ENCODE data around the gene CNTN5.

Gene CNTN5

GRCh38 chr11:99171330-99171729, 150.6 kb downstream of the CNTN5 start:
- DNase-seq, result no peak

- no peak for DNase-seq
Measured at GRCh38 chr11:99176430-99176829, 155.7 kb downstream of the CNTN5 start.

GRCh38 chr11:99177446-99177845, 156.7 kb downstream of the CNTN5 start:
- DNase-seq, result no peak

- DNase-seq, result no peak
Measured at GRCh38 chr11:99184146-99184545, 163.4 kb downstream of the CNTN5 start.

- DNase-seq, result no peak
Measured at GRCh38 chr11:99188221-99188620, 167.5 kb downstream of the CNTN5 start.

- DNase-seq, result no peak
Measured at GRCh38 chr11:99192716-99193115, 172.0 kb downstream of the CNTN5 start.

GRCh38 chr11:99197477-99197876, 176.7 kb downstream of the CNTN5 start:
- DNase-seq, result no peak

GRCh38 chr11:99198215-99198614, 177.5 kb downstream of the CNTN5 start:
- no peak for DNase-seq

GRCh38 chr11:99199341-99199740, 178.6 kb downstream of the CNTN5 start:
- no peak for DNase-seq

- DNase-seq, result no peak
Measured at GRCh38 chr11:99200720-99201119, 180.0 kb downstream of the CNTN5 start.

- no peak for DNase-seq
Measured at GRCh38 chr11:99208813-99209212, 188.1 kb downstream of the CNTN5 start.

GRCh38 chr11:99229544-99229943, 208.8 kb downstream of the CNTN5 start:
- DNase-seq, result no peak

- no peak for DNase-seq
Measured at GRCh38 chr11:99234534-99234933, 213.8 kb downstream of the CNTN5 start.

GRCh38 chr11:99238401-99238800, 217.7 kb downstream of the CNTN5 start:
- DNase-seq, result no peak

GRCh38 chr11:99240192-99241030, 219.7 kb downstream of the CNTN5 start:
- no peak for DNase-seq

GRCh38 chr11:99241066-99241465, 220.3 kb downstream of the CNTN5 start:
- no peak for DNase-seq

GRCh38 chr11:99244613-99245012, 223.9 kb downstream of the CNTN5 start:
- DNase-seq, result no peak

GRCh38 chr11:99246199-99246598, 225.4 kb downstream of the CNTN5 start:
- no peak for DNase-seq

- no peak for DNase-seq
Measured at GRCh38 chr11:99256614-99257013, 235.9 kb downstream of the CNTN5 start.

- no peak for DNase-seq
Measured at GRCh38 chr11:99257131-99257530, 236.4 kb downstream of the CNTN5 start.

- DNase-seq, result no peak
Measured at GRCh38 chr11:99260696-99261095, 239.9 kb downstream of the CNTN5 start.

GRCh38 chr11:99268886-99269285, 248.1 kb downstream of the CNTN5 start:
- peak; percentile 97 for DNase-seq

GRCh38 chr11:99271527-99271926, 250.8 kb downstream of the CNTN5 start:
- DNase-seq, result no peak

- DNase-seq, result no peak
Measured at GRCh38 chr11:99275521-99275920, 254.8 kb downstream of the CNTN5 start.

GRCh38 chr11:99277281-99277680, 256.5 kb downstream of the CNTN5 start:
- peak; percentile 44 for DNase-seq
